Measurements from ENCODE around the gene MIEF1.

Gene MIEF1

GRCh38 chr22:39473851-39474250 is 28.2 kb upstream of the MIEF1 start:
- ChIA-PET POLR2A (interaction anchor here (2.1 kb wide), 1 partner anchor 155 kb away, joined by 7 read pairs; the partner anchor contains the start of gene RPL3), CTCF (no interaction called here)
- no peak for DNase-seq (ENCODE audit: extremely low spot score)
- TF ChIP-seq NFRKB (IDR thresholded peaks at IDR 0.05) = no peak
- no peak for TF ChIP-seq HDGF (IDR thresholded peaks at IDR 0.05; ENCODE audit: borderline replicate concordance)
- no peak for TF ChIP-seq ELF4 (IDR thresholded peaks at IDR 0.05)
- TF ChIP-seq L3MBTL2 (conservative IDR thresholded peaks at IDR 0.05) = no peak
- TF ChIP-seq FOXK2 (IDR thresholded peaks at IDR 0.05) = no peak
- no peak for TF ChIP-seq ZNF384 (IDR thresholded peaks at IDR 0.05)
- no peak for TF ChIP-seq LEF1 (IDR thresholded peaks at IDR 0.05; ENCODE audit: borderline replicate concordance)
- no peak for TF ChIP-seq SUZ12 (IDR thresholded peaks at IDR 0.05)
- TF ChIP-seq SP1 (IDR thresholded peaks at IDR 0.05) = no peak

- CTCF ChIA-PET = no interaction called here
- POLR2A ChIA-PET = interaction anchor here (1.5 to 2.0 kb wide), 2 partner anchors 28 to 45 kb away, joined by 4 to 6 read pairs; partner anchors contain the start of genes ATF4 and MIEF1
- DNase-seq (ENCODE audit: extremely low spot score) = no peak
- no peak for TF ChIP-seq FOXK2 (IDR thresholded peaks at IDR 0.05)
- TF ChIP-seq SUZ12 (IDR thresholded peaks at IDR 0.05) = no peak
- no peak for TF ChIP-seq HDGF (IDR thresholded peaks at IDR 0.05; ENCODE audit: borderline replicate concordance)
- TF ChIP-seq L3MBTL2 (conservative IDR thresholded peaks at IDR 0.05) = no peak
- TF ChIP-seq TARDBP (IDR thresholded peaks at IDR 0.05) = no peak
- TF ChIP-seq BHLHE40 (IDR thresholded peaks at IDR 0.05; ENCODE audit: borderline replicate concordance) = no peak
These were observed 27.6 kb upstream of the MIEF1 start for GRCh38 chr22:39474351-39475111.

GRCh38 chr22:39475337-39475736 is 26.8 kb upstream of the MIEF1 start:
- CTCF ChIA-PET = interaction anchor here (0.9 kb wide), 1 partner anchor 9 kb away, joined by 4 read pairs; no protein-coding TSS in a partner anchor
- DNase-seq (ENCODE audit: extremely low spot score) = no peak
- POLR2A ChIA-PET = interaction anchor here (1.1 to 2.0 kb wide), 4 partner anchors 27 to 156 kb away, joined by 4 to 6 read pairs (median 4); partner anchors contain the start of genes ATF4, MIEF1 and RPL3
- TF ChIP-seq ARNT (IDR thresholded peaks at IDR 0.05) (no peak), HDGF (IDR thresholded peaks at IDR 0.05; ENCODE audit: borderline replicate concordance) (no peak), LEF1 (IDR thresholded peaks at IDR 0.05; ENCODE audit: borderline replicate concordance) (no peak), PKNOX1 (IDR thresholded peaks at IDR 0.05) (no peak), FOXK2 (IDR thresholded peaks at IDR 0.05) (no peak), FOXA1 (IDR thresholded peaks at IDR 0.05) (no peak), ELF4 (IDR thresholded peaks at IDR 0.05) (no peak), SUZ12 (IDR thresholded peaks at IDR 0.05) (no peak), L3MBTL2 (conservative IDR thresholded peaks at IDR 0.05) (no peak), FOXM1 (IDR thresholded peaks at IDR 0.05; ENCODE audit: borderline replicate concordance) (no peak), NFRKB (IDR thresholded peaks at IDR 0.05) (no peak), TARDBP (IDR thresholded peaks at IDR 0.05) (no peak), BHLHE40 (IDR thresholded peaks at IDR 0.05; ENCODE audit: borderline replicate concordance) (no peak), CTBP1 (IDR thresholded peaks at IDR 0.05; ENCODE audit: borderline replicate concordance) (no peak), SP1 (IDR thresholded peaks at IDR 0.05) (no peak), ZNF384 (IDR thresholded peaks at IDR 0.05) (no peak)

GRCh38 chr22:39475902-39476301 is 26.2 kb upstream of the MIEF1 start:
- no peak for TF ChIP-seq ARNT (IDR thresholded peaks at IDR 0.05)
- DNase-seq (ENCODE audit: extremely low spot score) = no peak
- ChIA-PET POLR2A (interaction anchor here (1.1 to 2.0 kb wide), 4 partner anchors 26 to 156 kb away, joined by 4 to 6 read pairs (median 4); partner anchors contain the start of genes ATF4, MIEF1 and RPL3), CTCF (interaction anchor here (0.8 to 0.9 kb wide), 2 partner anchors 8 kb away, joined by 3 to 4 read pairs; no protein-coding TSS in a partner anchor)

GRCh38 chr22:39476664-39477063 is 25.4 kb upstream of the MIEF1 start:
- POLR2A ChIA-PET = interaction anchor here (0.9 to 2.0 kb wide), 2 partner anchors 13 to 43 kb away, joined by 3 to 6 read pairs (median 4); partner anchors contain the start of gene ATF4
- no peak for DNase-seq (ENCODE audit: extremely low spot score)
- no peak for TF ChIP-seq TARDBP (IDR thresholded peaks at IDR 0.05)
- no peak for TF ChIP-seq FOXK2 (IDR thresholded peaks at IDR 0.05)
- TF ChIP-seq SUZ12 (IDR thresholded peaks at IDR 0.05) = no peak
- CTCF ChIA-PET = interaction anchor here (0.6 to 1.0 kb wide), 3 partner anchors 9 to 59 kb away, joined by 3 read pairs; no protein-coding TSS in a partner anchor

GRCh38 chr22:39477542-39477941 is 24.5 kb upstream of the MIEF1 start:
- ChIA-PET CTCF (no interaction called here), POLR2A (interaction anchor here (0.9 to 1.1 kb wide), 2 partner anchors 12 to 42 kb away, joined by 3 to 4 read pairs; partner anchors contain the start of gene ATF4)
- no peak for DNase-seq (ENCODE audit: extremely low spot score)
- TF ChIP-seq SUZ12 (IDR thresholded peaks at IDR 0.05) = no peak
- no peak for TF ChIP-seq ARNT (IDR thresholded peaks at IDR 0.05)
- no peak for TF ChIP-seq TARDBP (IDR thresholded peaks at IDR 0.05)
- TF ChIP-seq LEF1 (IDR thresholded peaks at IDR 0.05; ENCODE audit: borderline replicate concordance) = no peak
- no peak for TF ChIP-seq CTBP1 (IDR thresholded peaks at IDR 0.05; ENCODE audit: borderline replicate concordance)
- TF ChIP-seq L3MBTL2 (conservative IDR thresholded peaks at IDR 0.05) = no peak
- no peak for TF ChIP-seq FOXA1 (IDR thresholded peaks at IDR 0.05)
- TF ChIP-seq ZNF384 (IDR thresholded peaks at IDR 0.05) = no peak
- no peak for TF ChIP-seq BHLHE40 (IDR thresholded peaks at IDR 0.05; ENCODE audit: borderline replicate concordance)
- TF ChIP-seq FOXK2 (IDR thresholded peaks at IDR 0.05) = no peak
- TF ChIP-seq PKNOX1 (IDR thresholded peaks at IDR 0.05) = no peak
- no peak for TF ChIP-seq ELF4 (IDR thresholded peaks at IDR 0.05)
- TF ChIP-seq NFRKB (IDR thresholded peaks at IDR 0.05) = no peak
- no peak for TF ChIP-seq SP1 (IDR thresholded peaks at IDR 0.05)
- TF ChIP-seq HDGF (IDR thresholded peaks at IDR 0.05; ENCODE audit: borderline replicate concordance) = no peak
- TF ChIP-seq FOXM1 (IDR thresholded peaks at IDR 0.05; ENCODE audit: borderline replicate concordance) = no peak
